Measurements from ENCODE around the gene SARM1. TPM values are rescaled to one million over a fixed set of nuclear protein-coding genes. Genes with fewer than 3 reads are reported as not detected.

The SARM1 gene
- total and polyA plus RNA-seq, 2 of the 13 experiments (the other 11 are each of a cell fraction or from before 2014, with no cell fraction given): 0.73 to 0.86 TPM

GRCh38 chr17:28412099-28412498 is 40.6 kb downstream of the SARM1 start:
- H3K9me3 ChIP-seq (ENCODE audit: low read length): no peaks in the 10 kb centered on the region
- intact Hi-C loops (cut with micrococcal nuclease; ENCODE audit: unreplicated experiment): loop anchor here (10.0 kb wide), 1 partner anchor 177 kb away; no protein-coding TSS in a partner anchor
- no peak overlapping the region for H3K27ac ChIP-seq (ENCODE audit: extremely low read length, insufficient read depth, low read length)
- DNase-seq (ENCODE audit: low spot score) (no peak), FAIRE-seq (no peak), ATAC-seq (no peak)
- no peaks in the 10 kb centered on the region for H4K20me1 ChIP-seq (ENCODE audit: insufficient read depth, low read length)
- H3K79me2 ChIP-seq (ENCODE audit: insufficient read depth, low read length): no peaks in the 10 kb centered on the region
- H2AFZ ChIP-seq (ENCODE audit: low read length): no peak overlapping the region
- H3K27me3 ChIP-seq (ENCODE audit: control insufficient read depth in 1 of 2, insufficient read depth in 2 of 2, low read length in 2 of 2): 0 out of 5 replicates have a peak, but pooled peaks cover 0 to 7% of the 10 kb centered on the region in 2 experiments
- 52% methylated on average over 3 of the region's 3 CpGs for WGBS (ENCODE audit: low lambda C conversion rate)
- H3K4me1 ChIP-seq (ENCODE audit: insufficient read depth, low read length): peaks cover 9% of the 10 kb centered on the region
- ChIA-PET CTCF (ENCODE audit: low intra/inter-chr PET ratio, low total read pairs) (no interaction called here), POLR2A (no interaction called here)
- TF ChIP-seq ZZZ3 (CRISPR knock-in tag; IDR thresholded peaks at IDR 0.05; ENCODE audit: borderline replicate concordance) (no peak), SMYD3 (CRISPR knock-in tag; IDR thresholded peaks at IDR 0.05) (no peak), ZNF230 (CRISPR knock-in tag; IDR thresholded peaks at IDR 0.05) (no peak), WIZ (CRISPR knock-in tag; IDR thresholded peaks at IDR 0.05) (no peak), NRL (CRISPR knock-in tag; IDR thresholded peaks at IDR 0.05; ENCODE audit: borderline replicate concordance) (no peak), ZNF124 (CRISPR knock-in tag; IDR thresholded peaks at IDR 0.05) (no peak), RELA (CRISPR knock-in tag; IDR thresholded peaks at IDR 0.05) (no peak), POGK (CRISPR knock-in tag; conservative IDR thresholded peaks at IDR 0.05) (no peak), ZNF512 (CRISPR knock-in tag; IDR thresholded peaks at IDR 0.05) (no peak), ZXDC (CRISPR knock-in tag; IDR thresholded peaks at IDR 0.05) (no peak), FOXK1 (CRISPR knock-in tag; IDR thresholded peaks at IDR 0.05; ENCODE audit: borderline replicate concordance, low read depth) (no peak)
- H3K4me2 ChIP-seq (ENCODE audit: low read depth, low read length): no peak overlapping the region
- no TSS peak for BruUV-seq (replicated peaks)
- no peak overlapping the region for H3K4me3 ChIP-seq (replicated peaks in 1 of 3; ENCODE audit: insufficient read depth in 1 of 3, low read depth in 2 of 3, low read length in 3 of 3)
- H3K36me3 ChIP-seq (replicated peaks in 1 of 2; ENCODE audit: control insufficient read depth in 1 of 2, insufficient read depth in 2 of 2, low read length in 2 of 2): no peaks in the 10 kb centered on the region
- H3K9ac ChIP-seq (ENCODE audit: insufficient read depth, low read depth, low read length): no peak overlapping the region
- in situ Hi-C loops (cut with HindIII; ENCODE audit: extremely low pct_ligation_motif_present, low pct_unique_long_range_greater_than_20kb): no loop called here
